Rectal smooth muscle tissue (tissue), 1 donor: ENCODE measurements around the gene CLDN2.

Experiments
- H3K27ac ChIP-seq: one replicate; pipeline ENCODE4 v1.7.0; 2013; ENCODE audit warnings: low read depth, low read length, inconsistent platforms
- H3K27me3 ChIP-seq: one replicate; pipeline ENCODE4 v1.7.0; 2013; ENCODE audit warnings: low read length; ENCODE audit not compliant: control insufficient read depth, insufficient read depth
- H3K36me3 ChIP-seq: one replicate; pipeline ENCODE4 v1.7.0; 2013; ENCODE audit warnings: low read length; ENCODE audit not compliant: control insufficient read depth, insufficient read depth
- H3K4me1 ChIP-seq: one replicate; pipeline ENCODE4 v1.7.0; 2013; ENCODE audit warnings: low read length; ENCODE audit not compliant: control insufficient read depth, insufficient read depth
- H3K4me3 ChIP-seq: one replicate; pipeline ENCODE4 v1.7.0; 2013; ENCODE audit warnings: low read length
- H3K9ac ChIP-seq: one replicate; pipeline ENCODE4 v1.7.0; 2013; ENCODE audit warnings: low read length

CLDN2 gene

DNA sequence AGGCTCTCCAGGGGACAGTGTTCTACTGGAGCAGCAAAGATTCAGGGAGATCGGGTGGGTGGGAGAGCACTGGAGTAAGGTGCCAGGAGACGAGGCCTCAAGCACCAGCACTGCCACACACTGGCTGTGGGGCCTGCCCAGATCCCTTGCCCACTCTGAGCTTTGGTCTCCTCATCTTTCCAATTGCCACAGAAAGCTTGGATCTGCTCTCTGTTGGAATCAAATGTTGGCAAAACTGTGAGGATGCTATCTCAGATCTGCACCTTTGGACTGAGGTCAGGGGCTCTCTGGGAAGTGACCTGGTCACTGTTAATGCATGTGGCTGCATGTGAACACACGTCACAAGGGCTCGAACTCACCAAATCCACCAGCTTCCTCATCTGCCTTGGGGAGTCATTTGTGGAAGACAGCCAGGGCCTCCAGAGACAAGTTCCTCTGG lies 18.4 kb upstream of the CLDN2 start:
- Histone ChIP-seq H3K36me3 (no peaks in the 10 kb centered on the region), H3K9ac (no peak overlapping the region), H3K4me3 (no peak overlapping the region), H3K27me3 (no peaks in the 10 kb centered on the region), H3K27ac (no peak overlapping the region), H3K4me1 (no peaks in the 10 kb centered on the region)

DNA sequence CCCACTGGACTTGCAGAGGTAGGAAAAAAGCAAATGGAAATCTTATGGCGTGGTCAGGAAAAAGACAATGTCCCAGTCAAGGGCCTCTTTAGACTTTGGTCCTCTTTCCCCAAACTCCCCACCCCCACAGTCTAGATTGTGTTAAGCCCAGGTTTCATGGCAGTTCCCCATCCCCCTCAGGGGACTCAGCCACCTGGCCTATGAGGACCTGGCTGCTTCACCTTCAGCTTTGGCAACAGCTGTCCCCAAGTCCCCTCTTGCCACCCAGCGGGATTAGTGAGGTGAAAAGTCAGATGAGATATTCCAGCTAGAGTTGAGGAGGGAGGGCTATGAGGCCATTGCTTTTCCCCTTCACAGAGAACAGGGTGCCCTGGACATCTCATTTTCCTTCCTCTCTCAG lies 17.5 kb upstream of the CLDN2 start:
- no peaks in the 10 kb centered on the region for H3K36me3 ChIP-seq
- no peak overlapping the region for H3K4me3 ChIP-seq
- H3K9ac ChIP-seq, result no peak overlapping the region
- H3K27me3 ChIP-seq, result no peaks in the 10 kb centered on the region
- no peaks in the 10 kb centered on the region for H3K4me1 ChIP-seq
- H3K27ac ChIP-seq, result no peak overlapping the region

DNA sequence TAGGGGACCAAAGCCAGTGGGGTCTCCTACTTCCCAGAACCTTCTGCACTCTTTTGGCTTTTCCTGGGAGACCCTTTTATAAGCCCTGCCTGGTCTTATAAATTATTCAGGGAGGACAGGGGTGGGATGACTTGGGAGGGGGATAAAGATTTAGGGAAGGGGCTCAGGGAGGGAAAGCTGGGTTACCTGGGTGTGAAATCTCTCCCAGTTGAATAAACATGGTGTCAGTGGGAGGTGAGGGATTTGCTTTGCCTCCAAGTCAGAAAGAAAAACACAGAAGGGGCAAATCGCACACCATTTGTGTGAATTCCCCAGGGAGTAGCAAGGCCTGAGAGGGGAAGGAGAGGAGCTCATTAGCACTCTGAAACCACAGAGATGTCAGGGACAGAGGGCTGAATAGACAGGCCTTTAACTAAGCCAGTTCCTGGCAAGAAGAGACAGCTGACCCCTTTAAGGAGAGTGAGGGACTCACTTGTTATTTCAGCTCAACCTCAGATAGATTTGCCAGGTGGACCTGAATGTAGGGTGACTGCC lies 16.8 kb upstream of the CLDN2 start, which contains the start of gene RIPPLY1:
RIPPLY1 (minus strand) TSS at position 51 of the 534 bp plus-strand sequence. CDS start 54 bp downstream, outside the sequence.
- H3K9ac ChIP-seq, result no peak within 1 kb of the TSS
- H3K27ac ChIP-seq, result no peak within 1 kb of the TSS
- peaks cover 2% of the 10 kb centered on the region for H3K27me3 ChIP-seq
- H3K4me1 ChIP-seq, result no peaks in the 10 kb centered on the region
- no peak within 1 kb of the TSS for H3K4me3 ChIP-seq
- no peaks in the 10 kb centered on the region for H3K36me3 ChIP-seq

DNA sequence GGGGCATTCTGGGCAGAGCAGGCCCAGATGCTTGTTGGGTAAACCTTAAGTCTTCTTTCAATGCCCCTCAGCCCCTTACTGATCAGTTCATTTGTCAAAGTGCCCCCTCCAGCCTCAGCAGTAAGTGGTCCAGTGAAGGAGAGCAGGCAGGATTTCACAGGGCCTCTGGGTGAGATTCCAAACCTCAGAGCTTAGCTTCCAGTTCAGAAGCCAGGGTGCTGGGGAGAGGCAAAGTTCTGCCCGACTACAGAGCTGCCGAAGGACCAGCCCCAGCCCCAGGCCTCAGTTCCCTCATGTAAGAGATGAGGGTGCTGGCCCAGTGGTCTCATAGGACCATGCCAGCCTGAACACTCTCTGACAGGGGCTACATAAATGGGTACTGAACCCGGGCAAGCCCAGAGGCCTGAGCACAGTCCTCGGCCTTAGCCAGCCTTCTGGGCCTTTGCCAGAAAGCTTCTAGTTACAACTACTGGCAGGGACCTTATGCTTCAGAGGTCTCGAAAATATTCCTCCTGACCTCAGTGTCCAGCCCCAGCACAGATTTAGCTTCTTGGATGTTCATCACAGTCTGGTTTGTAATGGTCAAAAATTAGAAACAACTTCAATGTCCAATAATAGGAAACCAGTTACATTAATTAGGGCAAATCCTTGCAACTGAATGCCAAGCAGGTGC lies 16.2 kb upstream of the CLDN2 start:
- Histone ChIP-seq H3K36me3 (no peaks in the 10 kb centered on the region), H3K4me1 (no peaks in the 10 kb centered on the region), H3K27me3 (peaks cover 2% of the 10 kb centered on the region), H3K9ac (no peak overlapping the region), H3K4me3 (no peak overlapping the region), H3K27ac (no peak overlapping the region)

DNA sequence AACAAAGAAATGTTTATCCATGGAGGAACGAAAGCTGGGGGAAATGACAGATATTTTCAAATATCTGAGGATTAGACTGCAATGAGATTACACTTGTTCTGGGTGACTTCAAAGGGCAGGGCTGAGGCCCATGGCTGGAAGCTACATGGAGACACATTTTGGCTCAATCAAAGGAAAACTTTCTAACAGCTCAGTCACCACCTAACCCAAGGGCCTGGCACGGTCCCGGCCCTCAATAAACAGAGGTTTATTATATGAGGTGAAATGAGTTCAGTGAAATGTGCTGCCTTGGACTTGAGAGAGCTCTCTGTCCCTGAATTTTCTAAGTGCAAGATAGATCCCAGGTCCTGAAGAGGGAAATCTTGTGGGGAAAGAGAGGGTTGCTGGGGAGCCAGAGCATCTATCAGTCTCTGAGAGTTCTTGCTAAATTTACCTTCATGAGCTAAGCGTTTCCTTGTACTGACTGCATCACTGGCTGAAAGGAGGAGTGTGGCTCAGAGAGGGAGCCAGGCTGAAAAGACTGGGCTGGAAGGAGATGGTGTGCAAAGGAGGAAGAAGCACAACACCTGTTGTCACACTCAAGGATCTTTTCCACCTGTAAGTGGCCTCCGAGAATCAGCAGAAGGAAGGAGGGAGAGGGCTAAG lies 15.0 kb upstream of the CLDN2 start:
- H3K27me3 ChIP-seq, result peaks cover 2% of the 10 kb centered on the region

DNA sequence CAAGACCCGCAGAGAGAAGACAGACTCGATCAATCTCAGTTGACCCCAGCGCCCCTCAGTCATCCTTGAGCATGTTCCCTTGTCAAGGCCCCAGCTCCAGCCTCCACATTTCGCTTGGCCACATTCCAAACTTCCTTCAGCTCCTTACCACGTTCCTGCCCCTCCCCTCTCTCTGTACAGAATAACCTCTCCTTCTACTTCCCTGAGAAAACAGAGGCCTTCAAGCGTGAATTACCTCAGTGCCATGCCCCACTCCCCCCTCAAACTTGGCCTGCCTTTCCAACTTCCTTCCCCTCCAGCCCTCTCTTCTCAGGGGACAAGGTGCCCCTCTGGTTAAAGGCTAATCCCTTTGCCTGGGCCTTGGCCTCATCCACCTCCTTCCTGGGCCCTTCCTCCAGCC lies 13.8 kb upstream of the CLDN2 start:
- Histone ChIP-seq H3K9ac (no peak overlapping the region), H3K27ac (no peak overlapping the region)

More for the DNA sequence above, 15.0 kb upstream of the CLDN2 start:
- Histone ChIP-seq H3K27ac (no peak overlapping the region), H3K4me3 (no peak overlapping the region), H3K4me1 (no peaks in the 10 kb centered on the region), H3K9ac (no peak overlapping the region), H3K36me3 (no peaks in the 10 kb centered on the region)

DNA sequence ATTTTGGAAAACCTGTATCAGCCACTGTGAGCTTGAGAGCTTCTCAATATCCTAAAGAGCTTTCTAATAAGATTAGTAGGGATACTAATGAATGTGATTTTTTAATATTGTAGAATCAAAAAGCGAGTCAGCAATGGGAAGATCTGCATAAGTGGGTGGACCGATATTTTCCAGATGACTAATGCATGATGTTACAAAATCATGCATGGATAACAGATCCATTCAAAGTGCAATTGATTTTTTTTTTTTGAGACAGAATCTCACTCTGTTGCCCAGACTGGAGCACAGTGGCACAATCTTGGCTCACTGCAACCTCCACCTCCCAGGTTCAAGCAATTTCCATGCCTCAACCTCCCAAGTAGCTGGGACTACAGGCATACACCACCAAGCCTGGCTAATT lies 7.3 kb upstream of the CLDN2 start:
- peaks cover 2% of the 10 kb centered on the region for H3K27me3 ChIP-seq
- no peaks in the 10 kb centered on the region for H3K4me1 ChIP-seq
- H3K27ac ChIP-seq, result no peak overlapping the region

More for the DNA sequence above, 13.8 kb upstream of the CLDN2 start:
- H3K4me1 ChIP-seq, result no peaks in the 10 kb centered on the region
- no peaks in the 10 kb centered on the region for H3K36me3 ChIP-seq
- peaks cover 2% of the 10 kb centered on the region for H3K27me3 ChIP-seq
- H3K4me3 ChIP-seq, result no peak overlapping the region

DNA sequence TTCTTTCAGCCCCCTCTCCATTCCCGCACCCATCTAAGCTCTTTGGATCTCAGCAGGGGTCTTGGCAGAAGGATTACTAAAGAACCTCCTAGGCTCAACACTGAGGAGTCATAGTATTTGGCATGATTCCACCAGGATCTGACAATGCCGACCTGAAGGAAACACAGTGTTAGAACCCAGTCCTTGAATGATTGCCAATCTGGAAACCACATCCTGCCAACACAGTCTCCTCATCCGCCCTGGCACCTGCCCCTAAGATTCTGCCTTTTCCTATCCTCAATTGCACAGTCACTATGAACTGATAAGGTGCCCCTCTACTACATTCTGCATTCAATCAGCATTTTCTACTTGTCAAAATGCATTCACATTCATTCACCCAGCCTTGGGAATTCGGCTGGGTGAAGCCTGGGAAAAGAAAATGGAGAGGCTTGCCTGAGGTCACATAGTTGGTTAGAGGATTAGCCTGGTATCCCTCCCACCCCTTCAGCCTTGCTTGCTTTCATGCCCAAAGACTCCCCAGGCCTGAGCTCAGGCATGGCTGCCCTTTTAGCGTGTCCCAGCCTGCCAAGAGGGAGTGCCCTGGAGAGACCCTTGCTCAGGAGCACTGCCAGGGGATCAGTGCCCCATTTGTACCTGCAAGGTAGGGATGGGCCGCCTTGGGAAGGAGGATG lies 2.2 kb upstream of the CLDN2 start:
- H3K9ac ChIP-seq, result no peak overlapping the region
- H3K4me3 ChIP-seq, result no peak overlapping the region
- no peaks in the 10 kb centered on the region for H3K27me3 ChIP-seq
- no peaks in the 10 kb centered on the region for H3K36me3 ChIP-seq
- no peak overlapping the region for H3K27ac ChIP-seq
- no peaks in the 10 kb centered on the region for H3K4me1 ChIP-seq

More for the DNA sequence above, 7.3 kb upstream of the CLDN2 start:
- H3K9ac ChIP-seq, result no peak overlapping the region
- H3K36me3 ChIP-seq, result no peaks in the 10 kb centered on the region
- no peak overlapping the region for H3K4me3 ChIP-seq

DNA sequence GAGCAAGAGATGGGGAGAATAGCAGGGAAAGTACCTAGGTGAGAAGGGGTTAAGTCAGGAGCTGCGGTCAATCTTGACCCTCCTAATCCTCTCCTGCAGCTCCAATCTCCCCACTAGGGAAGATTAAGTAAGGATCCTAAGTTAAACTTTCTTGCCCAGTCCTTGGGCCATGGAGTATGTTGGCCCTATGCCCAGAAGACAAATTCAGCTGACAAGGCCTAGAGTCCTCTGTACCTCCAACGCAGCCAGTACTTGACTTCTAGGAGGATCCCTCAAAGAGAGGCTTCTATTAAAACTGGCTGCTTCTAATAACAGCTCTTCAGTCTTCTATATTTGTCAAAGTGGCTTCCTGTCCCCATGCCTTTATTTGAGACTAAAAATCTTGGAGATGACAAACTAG lies 1.4 kb downstream of the CLDN2 start:
- H3K4me3 ChIP-seq, result no peak overlapping the region
- H3K9ac ChIP-seq, result no peak overlapping the region
- no peaks in the 10 kb centered on the region for H3K36me3 ChIP-seq
- H3K4me1 ChIP-seq, result no peaks in the 10 kb centered on the region
- no peak overlapping the region for H3K27ac ChIP-seq
- H3K27me3 ChIP-seq, result no peaks in the 10 kb centered on the region

DNA sequence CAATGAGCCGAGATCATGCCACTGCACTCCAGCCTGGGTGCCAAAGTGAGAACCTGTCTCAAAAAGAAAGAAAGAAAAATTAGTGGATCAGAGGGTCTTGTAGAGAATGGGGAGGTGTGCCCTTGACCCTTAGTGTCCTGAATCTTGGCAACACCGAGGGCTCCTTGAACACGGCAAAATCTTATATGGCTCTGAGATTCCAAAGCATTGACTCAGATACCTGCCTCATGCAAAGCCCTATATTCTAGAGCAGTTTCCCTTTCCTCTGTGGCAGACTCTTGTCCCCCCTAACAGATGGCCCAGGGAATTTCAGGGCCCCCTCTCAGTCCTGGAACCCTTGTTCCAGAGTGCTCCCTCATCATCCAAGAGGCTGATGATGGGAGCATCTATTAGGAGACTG lies 6.8 kb downstream of the CLDN2 start:
- Histone ChIP-seq H3K4me3 (no peak overlapping the region), H3K9ac (no peak overlapping the region), H3K36me3 (no peaks in the 10 kb centered on the region), H3K27ac (no peak overlapping the region), H3K4me1 (no peaks in the 10 kb centered on the region), H3K27me3 (no peaks in the 10 kb centered on the region)

DNA sequence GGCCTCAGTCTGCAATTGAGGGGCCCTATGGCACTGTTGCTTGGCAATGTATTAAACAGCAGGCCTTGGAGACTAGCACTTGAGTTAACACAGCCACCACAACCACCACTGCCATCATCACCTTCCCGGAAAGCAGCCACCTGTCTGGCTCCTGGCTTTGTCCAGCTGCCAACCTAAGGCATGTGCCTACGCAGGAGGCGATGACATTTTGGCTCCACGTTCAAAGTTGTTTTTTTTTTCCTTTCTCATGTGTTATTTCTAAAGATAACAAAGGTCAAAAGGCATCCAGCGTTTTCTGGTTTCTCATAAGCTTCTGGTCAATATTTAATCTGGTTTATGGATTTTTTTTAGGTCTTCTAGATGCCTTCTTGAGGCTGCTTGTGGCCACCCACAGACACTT lies 7.5 kb downstream of the CLDN2 start:
- Histone ChIP-seq H3K27ac (no peak overlapping the region), H3K27me3 (no peaks in the 10 kb centered on the region), H3K9ac (no peak overlapping the region), H3K4me1 (no peaks in the 10 kb centered on the region), H3K4me3 (no peak overlapping the region), H3K36me3 (no peaks in the 10 kb centered on the region)

DNA sequence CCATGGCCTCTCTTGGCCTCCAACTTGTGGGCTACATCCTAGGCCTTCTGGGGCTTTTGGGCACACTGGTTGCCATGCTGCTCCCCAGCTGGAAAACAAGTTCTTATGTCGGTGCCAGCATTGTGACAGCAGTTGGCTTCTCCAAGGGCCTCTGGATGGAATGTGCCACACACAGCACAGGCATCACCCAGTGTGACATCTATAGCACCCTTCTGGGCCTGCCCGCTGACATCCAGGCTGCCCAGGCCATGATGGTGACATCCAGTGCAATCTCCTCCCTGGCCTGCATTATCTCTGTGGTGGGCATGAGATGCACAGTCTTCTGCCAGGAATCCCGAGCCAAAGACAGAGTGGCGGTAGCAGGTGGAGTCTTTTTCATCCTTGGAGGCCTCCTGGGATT lies 8.0 kb downstream of the CLDN2 start:
- Histone ChIP-seq H3K9ac (no peak overlapping the region), H3K27ac (no peak overlapping the region), H3K27me3 (no peaks in the 10 kb centered on the region), H3K4me1 (no peaks in the 10 kb centered on the region), H3K4me3 (no peak overlapping the region), H3K36me3 (no peaks in the 10 kb centered on the region)
